ENCODE results near the gene SPTBN4. TPM values are rescaled to one million over a fixed set of nuclear protein-coding genes. Genes with fewer than 3 reads are reported as not detected.

The SPTBN4 gene
- total RNA-seq, 1 experiment from 2014 or later = 0.82 TPM

DNA sequence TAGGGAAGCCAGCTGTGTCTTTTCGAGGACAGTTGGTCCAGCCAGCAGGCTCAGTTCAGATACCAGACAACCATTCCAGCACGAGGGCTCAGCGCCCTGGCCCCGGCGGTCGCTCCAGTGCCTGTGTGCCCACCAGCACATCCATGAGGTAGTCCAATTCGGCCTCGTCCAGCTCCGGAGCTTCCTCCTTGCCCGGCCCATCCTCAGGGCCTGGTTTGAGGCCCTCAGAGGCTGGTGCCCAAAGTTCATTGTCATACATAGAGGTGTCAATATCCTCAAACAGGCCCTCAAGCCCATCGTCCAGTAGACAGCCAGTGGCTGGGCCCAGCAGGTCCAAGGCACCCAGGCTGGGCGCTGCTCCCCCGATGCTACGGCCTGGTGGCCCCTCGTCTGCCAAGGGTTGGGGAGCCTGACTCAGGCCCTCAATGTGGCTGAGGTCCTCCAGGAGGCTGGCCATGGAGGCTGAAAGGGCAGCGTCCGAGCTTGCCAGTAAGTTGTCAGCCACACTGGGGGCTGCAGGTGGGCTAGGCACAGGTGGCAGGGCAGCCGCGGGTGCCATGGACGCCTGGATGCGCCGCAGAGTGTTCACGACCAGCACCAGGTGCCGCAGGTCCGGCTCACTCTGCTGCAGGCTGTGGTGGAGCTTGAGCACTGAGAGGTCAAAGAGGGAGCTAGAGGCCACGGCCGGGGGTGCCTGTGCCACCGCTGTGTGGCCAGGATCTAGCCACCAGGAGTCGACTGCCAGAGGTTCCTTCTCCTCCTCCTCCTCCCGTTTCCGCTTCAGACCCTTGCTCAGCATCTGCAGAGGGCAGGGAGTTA lies 43.8 kb upstream of the SPTBN4 start:
- Mint-ChIP-seq H3K4me1 (ENCODE audit: low read depth, unreplicated experiment) (peaks cover 8% of the 10 kb centered on the region), H3K9me3 (ENCODE audit: unreplicated experiment) (no peaks in the 10 kb centered on the region), H3K36me3 (ENCODE audit: insufficient read depth, unreplicated experiment) (peaks cover 25% of the 10 kb centered on the region), H3K27ac (ENCODE audit: unreplicated experiment) (peak overlapping the region; percentile 92), H3K4me3 (ENCODE audit: unreplicated experiment) (no peak overlapping the region), H3K27me3 (ENCODE audit: insufficient read depth, unreplicated experiment) (no peaks in the 10 kb centered on the region)
- ChIA-PET CTCF (no interaction called here), POLR2A (interaction anchor here (1.0 kb wide), 1 partner anchor 20 kb away, joined by 4 read pairs; no protein-coding TSS in a partner anchor)
- Histone ChIP-seq H3K36me3 (ENCODE audit: control insufficient read depth, insufficient read depth, low read length) (no peaks in the 10 kb centered on the region; the same call in 1 of the 2 replicates), H3K4me1 (no peaks in the 10 kb centered on the region), H3K9me3 (no peaks in the 10 kb centered on the region), H3K27me3 (replicated peaks; ENCODE audit: control insufficient read depth, insufficient read depth, low read length) (no peaks in the 10 kb centered on the region), H3K4me3 (ENCODE audit: low read depth, low read length) (no peak overlapping the region)
- intact Hi-C loops (cut with micrococcal nuclease; ENCODE audit: unreplicated experiment) = no loop called here
- no peak for TF ChIP-seq CTCF (IDR thresholded peaks at IDR 0.05; ENCODE audit: insufficient read depth in 1 of 2, low read depth in 1 of 2, low read length in 1 of 2, severe bottlenecking in 1 of 2, unreplicated experiment in 1 of 2)
- DNase-seq = no peak
- BruUV-seq (replicated peaks) = no TSS peak

- H3K4me1 Mint-ChIP-seq (ENCODE audit: low read depth, unreplicated experiment) = peaks cover 8% of the 10 kb centered on the region
- H3K27me3 ChIP-seq (replicated peaks; ENCODE audit: control insufficient read depth, insufficient read depth, low read length) = no peaks in the 10 kb centered on the region
- 0 out of 2 replicates have a peak overlapping the region, but pooled peaks have one; percentile 13 for H3K4me3 ChIP-seq (ENCODE audit: low read depth, low read length)
- no peaks in the 10 kb centered on the region; the same call in 1 of the 2 replicates for H3K36me3 ChIP-seq (ENCODE audit: control insufficient read depth, insufficient read depth, low read length)
- ChIA-PET CTCF (interaction anchor here (1.0 kb wide), 1 partner anchor 19 kb away, joined by 5 read pairs; no protein-coding TSS in a partner anchor), POLR2A (interaction anchor here (0.6 to 1.0 kb wide), 2 partner anchors 19 to 185 kb away, joined by 3 to 4 read pairs; no protein-coding TSS in a partner anchor)
- no peaks in the 10 kb centered on the region for H3K9me3 ChIP-seq
- no TSS peak for BruUV-seq (replicated peaks)
- H3K9me3 Mint-ChIP-seq (ENCODE audit: unreplicated experiment) = no peaks in the 10 kb centered on the region
- peak overlapping the region; percentile 93 for H3K4me3 Mint-ChIP-seq (ENCODE audit: unreplicated experiment)
- DNase-seq = no peak
- no peaks in the 10 kb centered on the region for H3K4me1 ChIP-seq
- no peak for TF ChIP-seq CTCF (IDR thresholded peaks at IDR 0.05; ENCODE audit: insufficient read depth in 1 of 2, low read depth in 1 of 2, low read length in 1 of 2, severe bottlenecking in 1 of 2, unreplicated experiment in 1 of 2)
- peak overlapping the region; percentile 90 for H3K27ac Mint-ChIP-seq (ENCODE audit: unreplicated experiment)
- no peaks in the 10 kb centered on the region for H3K27me3 Mint-ChIP-seq (ENCODE audit: insufficient read depth, unreplicated experiment)
- intact Hi-C loops (cut with micrococcal nuclease; ENCODE audit: unreplicated experiment) = no loop called here
- H3K36me3 Mint-ChIP-seq (ENCODE audit: insufficient read depth, unreplicated experiment) = peaks cover 25% of the 10 kb centered on the region
Observed at GRCh38 chr19:40423938-40424337, 42.9 kb upstream of the SPTBN4 start.

GRCh38 chr19:40424637-40425449 lies 42.0 kb upstream of the SPTBN4 start:
- POLR2A ChIA-PET = interaction anchor here (0.6 to 2.0 kb wide), 3 partner anchors 18 to 185 kb away, joined by 3 to 12 read pairs (median 4); partner anchors contain the start of gene BLVRB
- TF ChIP-seq CTCF (IDR thresholded peaks at IDR 0.05; ENCODE audit: insufficient read depth in 1 of 2, low read depth in 1 of 2, low read length in 1 of 2, severe bottlenecking in 1 of 2, unreplicated experiment in 1 of 2) = no peak

More at GRCh38 chr19:40424637-40425449, 42.0 kb upstream of the SPTBN4 start:
- peak overlapping the region; percentile 46 for H3K4me3 ChIP-seq (ENCODE audit: low read depth, low read length)
- no peak for DNase-seq
- intact Hi-C loops (cut with micrococcal nuclease; ENCODE audit: unreplicated experiment) = loop anchor here (1.0 kb wide), 1 partner anchor 40 kb away; the partner anchor contains the start of gene BLVRB
- peak overlapping the region; percentile 93 for H3K4me3 Mint-ChIP-seq (ENCODE audit: unreplicated experiment)
- H3K9me3 ChIP-seq = no peaks in the 10 kb centered on the region
- no peaks in the 10 kb centered on the region for H3K27me3 Mint-ChIP-seq (ENCODE audit: insufficient read depth, unreplicated experiment)
- H3K36me3 Mint-ChIP-seq (ENCODE audit: insufficient read depth, unreplicated experiment) = peaks cover 25% of the 10 kb centered on the region
- H3K27ac Mint-ChIP-seq (ENCODE audit: unreplicated experiment) = peak overlapping the region; percentile 90
- H3K27me3 ChIP-seq (replicated peaks; ENCODE audit: control insufficient read depth, insufficient read depth, low read length) = no peaks in the 10 kb centered on the region
- CTCF ChIA-PET = interaction anchor here (1.0 to 1.1 kb wide), 2 partner anchors 11 to 18 kb away, joined by 3 to 5 read pairs; no protein-coding TSS in a partner anchor
- no TSS peak for BruUV-seq (replicated peaks)
- H3K4me1 Mint-ChIP-seq (ENCODE audit: low read depth, unreplicated experiment) = peaks cover 8% of the 10 kb centered on the region
- H3K36me3 ChIP-seq (ENCODE audit: control insufficient read depth, insufficient read depth, low read length) = no peaks in the 10 kb centered on the region; the same call in 1 of the 2 replicates
- no peaks in the 10 kb centered on the region for H3K4me1 ChIP-seq
- H3K9me3 Mint-ChIP-seq (ENCODE audit: unreplicated experiment) = no peaks in the 10 kb centered on the region
